Fibroblast of mammary gland (primary cell): ENCODE results near the gene FOXN3.

Experiments used
- DNase-seq: peaks from one replicate; pipeline ENCODE4 v3.0.0-alpha.2; 2010; ENCODE audit warnings: low read depth
- H3K4me3 ChIP-seq: 2 replicates; pipeline ENCODE4 v1.5.1; 2011; ENCODE audit warnings: low read depth, mild to moderate bottlenecking, low read length, moderate library complexity; ENCODE audit not compliant: control insufficient read depth
- CTCF ChIP-seq: conservative IDR thresholded peaks from 2 replicates; pipeline ENCODE4 v1.5.1; 2011; ENCODE audit warnings: low read depth, low read length, inconsistent platforms; ENCODE audit not compliant: control insufficient read depth, insufficient read depth

The FOXN3 gene

GRCh38 chr14:89425931-89426330 lies 8.9 kb upstream of the FOXN3 start:
- peak; percentile 99 for DNase-seq
- no peak for TF ChIP-seq CTCF
- H3K4me3 ChIP-seq = no peak overlapping the region

GRCh38 chr14:89424241-89424640 lies 7.2 kb upstream of the FOXN3 start:
- TF ChIP-seq CTCF = no peak
- DNase-seq = no peak
- H3K4me3 ChIP-seq = no peak overlapping the region

GRCh38 chr14:89422952-89423345 lies 5.9 kb upstream of the FOXN3 start:
- no peak for DNase-seq
- TF ChIP-seq CTCF = no peak
- no peak overlapping the region for H3K4me3 ChIP-seq

- no peak for TF ChIP-seq CTCF
- DNase-seq = no peak
- H3K4me3 ChIP-seq = no peak overlapping the region
These were observed 5.3 kb upstream of the FOXN3 start for GRCh38 chr14:89422181-89422951.

GRCh38 chr14:89420502-89420901 lies 3.5 kb upstream of the FOXN3 start:
- no peak for TF ChIP-seq CTCF
- no peak for DNase-seq
- no peak overlapping the region for H3K4me3 ChIP-seq

GRCh38 chr14:89419973-89420482 lies 3.0 kb upstream of the FOXN3 start:
- H3K4me3 ChIP-seq = no peak overlapping the region
- DNase-seq = no peak
- TF ChIP-seq CTCF = no peak
